GM18907 (cell line): Measurements from ENCODE around the gene TBC1D21.

Experiments used
- ATAC-seq: cut with Tn5 transposase; IDR thresholded peaks from one replicate; pipeline ENCODE4 v1.9.1; 2021; ENCODE audit warnings: mild to moderate bottlenecking, moderate library complexity; ENCODE audit not compliant: unreplicated experiment

The TBC1D21 gene

DNA sequence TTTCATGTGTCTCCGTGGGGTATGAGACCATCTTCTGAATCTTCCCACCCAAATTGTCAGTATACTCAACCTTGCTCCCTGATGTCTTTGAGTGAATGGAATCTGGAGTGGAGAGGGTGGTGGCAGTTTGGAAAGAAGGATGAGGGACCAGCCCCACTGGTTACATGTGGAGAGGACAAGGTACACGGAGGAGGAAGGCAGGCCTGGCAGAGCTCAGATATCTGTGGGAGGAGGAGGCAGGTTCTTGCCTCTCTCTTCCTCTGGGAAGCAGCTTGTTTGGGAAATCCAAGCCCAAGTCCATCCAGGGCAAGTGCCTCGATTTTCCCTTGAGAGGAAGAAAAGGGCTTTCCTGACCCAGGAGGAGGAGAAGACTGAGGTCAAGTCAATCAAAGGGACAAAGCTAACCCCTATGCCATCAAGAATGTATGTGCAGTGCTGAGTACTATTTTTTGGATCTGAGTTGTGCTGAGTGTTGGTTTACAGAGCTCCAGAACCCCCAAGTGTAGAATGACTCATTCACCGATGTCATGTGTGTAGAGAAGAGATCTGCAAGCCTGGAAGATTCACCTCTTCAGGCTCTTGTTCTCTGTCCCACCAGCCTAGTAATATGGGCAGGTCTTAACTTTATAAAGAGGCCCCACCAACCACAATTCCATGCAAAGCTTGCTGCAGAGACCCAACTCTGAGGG, 33.1 kb downstream of the TBC1D21 start:
- no peak for ATAC-seq

DNA sequence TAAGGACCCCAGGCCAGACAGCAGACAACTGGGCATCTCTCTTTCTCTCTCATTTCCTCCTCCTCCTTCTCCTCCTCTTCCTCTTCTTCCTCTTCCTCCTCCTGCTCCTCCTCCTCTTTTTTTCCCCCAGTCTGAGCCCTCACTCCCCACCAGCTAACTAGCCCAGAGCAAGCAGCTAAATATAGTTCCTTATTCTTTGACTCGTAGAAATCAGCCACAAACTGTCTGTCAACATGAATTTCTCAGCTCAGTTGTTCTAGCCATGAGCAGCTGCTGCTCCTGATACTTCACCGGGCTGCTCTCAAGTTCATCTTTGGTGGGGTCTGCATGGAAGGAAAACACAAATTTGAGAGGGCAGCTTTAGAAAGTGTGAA, 33.7 kb downstream of the TBC1D21 start:
- ATAC-seq = no peak

DNA sequence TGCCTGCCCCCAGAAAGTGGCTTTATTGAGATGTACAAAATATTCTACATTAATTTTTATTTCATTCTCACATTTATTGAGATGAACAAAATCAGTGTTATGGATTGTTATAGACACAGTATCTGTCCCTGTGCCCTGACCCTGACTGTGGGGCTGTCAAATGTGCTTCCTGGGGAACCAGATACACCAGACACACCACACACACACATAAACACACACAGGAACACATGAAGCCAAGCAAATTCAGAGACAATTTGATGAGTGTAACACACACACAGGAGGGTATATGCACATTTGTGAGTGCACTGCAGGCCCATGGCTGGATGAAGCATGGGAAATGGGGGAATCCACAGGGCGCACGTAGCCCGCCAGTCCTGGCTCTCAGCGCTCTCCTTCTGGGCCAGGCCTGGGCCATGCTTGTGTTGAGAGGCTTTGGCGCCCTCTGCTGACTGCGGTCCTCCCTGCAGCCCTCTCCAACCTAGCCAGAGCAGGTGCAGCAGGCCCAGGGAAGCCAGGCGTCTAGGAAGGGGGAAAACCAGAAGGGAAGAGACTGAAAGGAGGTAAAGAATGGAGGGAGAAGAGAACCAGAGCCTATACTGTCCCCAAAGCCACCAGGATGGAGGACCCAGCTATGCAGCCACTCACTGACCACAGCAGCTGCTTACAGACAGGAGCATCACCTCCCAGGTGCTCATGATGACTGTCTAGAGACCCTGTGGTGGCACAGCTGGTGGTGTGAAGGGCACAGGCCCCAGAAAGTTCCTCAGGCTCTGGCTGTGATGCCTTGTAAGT, 34.9 kb downstream of the TBC1D21 start:
- no peak for ATAC-seq

DNA sequence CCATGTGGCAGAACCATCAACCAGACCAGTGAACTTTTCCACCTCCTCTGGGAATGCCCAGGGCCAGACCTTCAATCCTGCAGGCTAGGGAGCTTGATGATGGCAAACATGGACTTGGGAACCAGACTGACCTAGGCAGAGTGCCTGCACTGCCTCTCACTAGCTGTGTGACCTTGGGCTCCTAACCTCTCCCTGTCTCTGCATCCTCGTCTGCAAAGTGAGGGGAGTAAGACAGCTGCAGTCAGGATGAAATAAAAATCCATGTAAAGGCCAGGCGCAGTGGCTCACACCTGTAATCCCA, 35.4 kb downstream of the TBC1D21 start:
- no peak for ATAC-seq

DNA sequence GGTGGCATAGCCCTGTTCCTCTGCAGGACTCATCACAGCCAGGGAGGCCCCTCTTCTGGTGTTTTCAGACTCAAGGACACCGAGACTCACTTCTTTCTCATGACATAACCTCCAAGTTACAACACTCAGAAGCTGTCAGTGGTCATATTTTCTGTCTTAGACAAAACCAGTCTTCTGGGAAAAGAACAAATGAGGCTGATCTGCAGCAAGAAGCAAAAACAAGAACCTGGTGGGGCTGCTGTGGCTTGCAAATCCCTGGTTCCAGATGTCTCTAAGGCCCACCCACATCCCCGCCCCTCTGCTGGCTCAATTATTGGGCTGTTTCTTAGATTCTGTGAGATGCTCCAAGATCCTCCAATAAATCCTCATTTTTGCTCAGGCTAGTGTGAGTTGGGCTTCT, 36.3 kb downstream of the TBC1D21 start:
- no peak for ATAC-seq

DNA sequence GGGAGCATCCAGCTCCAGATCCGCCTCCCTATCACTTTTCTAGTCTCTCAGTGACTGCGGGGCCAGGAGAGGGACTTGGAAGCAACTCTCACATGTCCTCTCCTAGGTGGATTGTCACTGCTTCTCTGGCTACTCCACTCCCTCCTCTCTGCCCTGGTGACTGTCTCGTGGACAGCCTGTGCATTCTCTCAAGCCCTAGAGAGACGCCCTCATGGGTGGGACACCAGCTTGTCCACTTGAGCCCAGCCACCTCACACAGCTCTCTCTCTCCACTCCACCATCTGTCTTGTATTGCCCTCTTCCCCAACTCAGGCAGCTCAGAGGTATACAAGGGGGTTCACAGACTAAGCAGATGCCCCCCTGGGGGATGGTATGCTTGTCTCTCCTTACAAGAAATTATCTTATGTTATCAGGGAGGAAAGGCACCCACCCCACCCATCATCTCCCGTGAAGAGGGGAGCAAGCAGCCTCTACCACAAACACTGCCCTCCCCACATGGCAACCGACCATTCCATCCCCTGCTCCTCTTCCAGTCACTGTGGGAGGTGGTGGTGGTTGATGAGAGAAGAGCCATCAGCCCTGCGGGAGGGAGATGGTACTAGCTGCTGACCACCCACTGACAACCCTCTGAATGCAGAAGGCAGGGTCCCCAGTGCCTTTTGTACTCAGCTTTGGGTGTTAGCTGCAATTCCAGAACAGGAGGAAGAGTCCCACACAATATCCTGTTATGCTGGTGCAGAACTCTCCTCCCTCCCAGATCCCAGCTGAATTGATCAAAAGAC, 37.3 kb downstream of the TBC1D21 start:
- ATAC-seq = no peak

DNA sequence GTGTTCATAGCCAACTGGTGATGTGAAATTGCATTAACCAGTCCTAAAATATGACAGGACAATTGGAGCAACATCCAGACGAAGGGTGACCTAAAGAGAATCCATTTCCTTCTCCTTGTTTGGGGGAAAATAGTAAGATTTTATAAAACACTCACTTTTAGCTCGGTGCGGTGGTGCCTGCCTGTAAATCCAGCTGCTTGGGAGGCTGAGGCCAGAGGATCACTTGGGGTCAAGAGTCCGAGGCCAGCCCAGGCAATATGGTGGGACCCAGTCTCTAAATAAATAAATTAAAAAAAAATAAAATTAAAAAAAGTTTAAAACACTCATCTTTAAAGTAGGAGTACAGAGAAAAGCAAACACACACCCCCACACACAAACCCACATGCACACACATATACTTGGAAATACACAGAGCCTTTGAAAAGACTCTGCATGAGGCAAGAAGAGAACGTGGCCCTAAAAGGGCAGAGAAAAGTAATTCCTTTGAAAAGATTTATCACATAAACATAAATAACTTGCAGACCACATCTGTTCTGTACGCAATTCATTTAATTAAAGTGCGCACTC, 38.7 kb downstream of the TBC1D21 start:
- no peak for ATAC-seq

DNA sequence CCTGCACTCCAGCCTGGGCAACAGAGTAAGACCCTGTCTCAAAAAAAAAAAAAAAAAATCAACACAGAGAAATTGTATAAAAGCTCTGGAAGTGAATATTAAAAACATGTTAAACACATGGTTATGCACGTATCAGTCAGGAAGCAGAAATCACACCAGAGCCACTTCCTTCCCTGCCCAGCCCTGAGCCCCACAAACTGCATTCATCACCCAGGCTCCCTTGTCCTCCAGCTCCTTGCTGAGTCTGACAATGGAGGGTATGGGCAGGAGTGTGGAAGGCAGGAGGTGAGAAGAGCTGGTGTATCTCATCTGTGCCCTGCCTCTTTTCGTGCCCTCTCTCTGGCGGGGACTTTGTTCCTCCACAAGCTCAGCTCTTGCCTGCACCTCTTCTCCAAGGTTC, 40.8 kb downstream of the TBC1D21 start:
- no peak for ATAC-seq

DNA sequence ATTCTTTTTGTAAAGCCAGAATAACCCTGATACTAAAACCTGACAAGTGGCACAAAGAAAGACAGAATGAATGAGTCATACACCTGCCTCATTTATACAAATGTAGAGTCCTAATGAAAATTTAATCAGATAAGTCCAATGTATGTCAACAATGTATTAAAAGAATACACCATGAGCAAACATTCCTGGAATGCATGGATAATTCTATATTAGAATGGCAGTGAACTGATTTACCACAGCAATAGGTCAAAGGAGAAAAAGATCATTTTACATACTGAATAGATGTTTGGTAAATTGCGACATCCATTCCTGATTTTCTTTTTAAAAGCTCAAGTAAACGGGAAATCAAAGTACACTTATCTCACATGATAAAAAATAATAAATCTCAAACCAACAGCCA, 41.7 kb downstream of the TBC1D21 start:
- no peak for ATAC-seq

DNA sequence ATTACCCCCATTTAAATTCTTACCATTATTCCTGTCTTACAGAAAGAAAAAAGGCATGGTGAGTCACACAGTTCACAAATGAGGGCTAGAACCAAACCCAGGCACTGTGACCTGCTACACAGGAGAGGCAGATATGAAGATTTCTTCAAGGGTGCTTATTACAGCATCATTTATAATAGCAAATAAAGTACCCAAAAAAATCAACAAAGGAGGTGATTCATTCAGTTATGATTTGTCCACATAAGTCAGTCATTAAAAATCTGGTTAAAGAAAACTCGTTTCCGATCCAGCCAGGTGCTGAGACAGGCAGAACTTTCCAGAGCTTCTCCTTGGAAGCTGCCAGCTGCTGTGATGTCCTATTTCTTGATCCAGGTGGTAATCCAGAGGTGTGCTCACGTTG, 45.4 kb downstream of the TBC1D21 start:
- ATAC-seq = no peak

DNA sequence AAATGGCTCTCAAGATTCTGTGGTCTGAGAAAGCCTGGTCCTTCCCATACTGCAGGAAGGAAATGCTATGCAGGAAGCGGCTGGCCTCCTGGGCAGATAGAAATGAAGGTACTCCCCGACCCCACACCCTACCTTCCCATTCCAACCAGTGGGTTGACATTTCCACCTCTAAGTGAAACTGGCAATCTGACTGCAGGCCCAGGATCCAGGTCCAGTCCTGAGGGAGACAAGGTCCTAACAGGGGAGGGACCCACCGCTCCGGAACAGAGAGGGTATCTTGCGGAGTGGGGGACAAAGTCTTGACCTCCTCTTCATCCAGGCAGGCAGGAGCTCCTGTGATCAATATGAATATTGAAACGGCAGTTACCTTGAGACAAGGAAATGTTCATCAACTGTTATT, 46.3 kb downstream of the TBC1D21 start:
- no peak for ATAC-seq

DNA sequence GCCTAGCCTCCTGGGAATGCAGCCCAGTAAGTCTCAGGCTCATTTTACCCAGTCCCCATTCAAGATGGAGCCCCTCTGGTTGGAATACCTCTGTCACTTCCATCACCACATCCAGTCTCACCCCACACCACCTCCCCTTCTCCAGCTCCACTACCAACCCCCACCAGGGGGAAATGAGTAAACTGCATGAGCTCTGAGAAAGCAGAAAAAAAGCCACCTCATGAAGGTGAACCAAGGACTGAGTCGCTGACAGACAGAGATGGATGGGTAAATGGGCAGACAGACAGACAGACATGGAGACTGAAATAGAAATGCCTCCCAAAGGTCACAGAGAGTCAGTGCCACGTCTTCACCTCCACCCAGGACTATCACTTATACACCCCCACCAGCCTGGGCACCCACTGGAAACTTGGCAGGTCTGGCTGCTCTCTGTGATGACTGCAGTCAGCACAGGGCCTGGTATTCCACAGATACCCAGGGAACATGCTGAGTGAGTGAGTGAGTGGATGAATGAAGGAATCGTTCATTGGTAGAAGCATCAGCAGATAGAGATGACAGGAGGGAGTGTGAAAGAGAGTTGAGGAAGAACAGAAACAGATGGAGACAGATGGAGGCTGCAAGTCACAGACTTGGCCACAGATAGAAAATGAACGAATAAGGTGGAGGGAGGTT, 48.0 kb downstream of the TBC1D21 start:
- no peak for ATAC-seq

DNA sequence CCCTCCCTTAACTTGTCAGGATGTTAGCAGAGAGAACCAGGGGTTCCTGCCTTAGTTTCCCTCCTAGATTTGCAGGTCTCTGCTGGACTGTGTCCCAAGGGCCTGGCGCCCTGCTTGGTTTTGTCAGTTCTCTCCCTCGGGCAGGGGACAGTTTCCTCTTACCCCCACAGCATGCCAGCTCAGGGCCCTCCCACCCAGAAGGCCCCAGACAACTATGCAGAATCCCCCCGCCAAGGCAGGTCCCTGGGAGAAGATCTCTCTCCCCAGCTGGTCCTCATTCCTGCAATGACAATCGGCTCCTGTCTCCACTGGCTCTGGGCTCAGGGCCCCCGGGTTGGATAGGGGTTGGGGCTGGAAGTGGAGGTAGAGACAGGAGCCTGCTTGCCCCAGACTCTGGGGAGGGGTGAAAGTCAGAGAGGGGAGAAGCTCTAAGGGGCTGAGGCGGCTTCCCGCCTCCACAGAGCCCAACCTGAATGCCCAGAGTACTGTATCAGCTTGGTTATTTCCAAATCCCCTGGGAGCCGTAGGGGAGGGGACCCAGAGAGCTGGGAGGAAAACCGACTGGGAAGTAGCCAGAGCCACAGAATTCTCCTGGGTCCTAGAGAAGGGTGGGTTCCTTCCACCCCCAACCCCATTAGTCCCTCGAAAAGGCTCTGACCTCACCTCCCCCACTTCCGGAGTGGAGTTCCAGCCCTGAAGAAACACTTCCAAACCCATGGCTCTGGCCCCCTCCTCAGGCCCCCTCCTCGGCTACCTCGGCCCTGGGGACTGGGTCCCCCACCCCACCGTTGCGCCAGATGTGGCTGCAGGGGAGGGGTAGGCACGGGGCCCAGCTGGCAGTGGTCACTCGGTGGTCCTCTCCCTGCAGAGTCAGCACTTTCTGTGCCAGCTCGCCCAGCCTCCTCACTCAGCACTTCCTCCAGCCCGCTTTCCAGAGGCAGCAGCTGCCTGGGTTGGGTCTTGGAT, 49.1 kb downstream of the TBC1D21 start:
- ATAC-seq = no peak

DNA sequence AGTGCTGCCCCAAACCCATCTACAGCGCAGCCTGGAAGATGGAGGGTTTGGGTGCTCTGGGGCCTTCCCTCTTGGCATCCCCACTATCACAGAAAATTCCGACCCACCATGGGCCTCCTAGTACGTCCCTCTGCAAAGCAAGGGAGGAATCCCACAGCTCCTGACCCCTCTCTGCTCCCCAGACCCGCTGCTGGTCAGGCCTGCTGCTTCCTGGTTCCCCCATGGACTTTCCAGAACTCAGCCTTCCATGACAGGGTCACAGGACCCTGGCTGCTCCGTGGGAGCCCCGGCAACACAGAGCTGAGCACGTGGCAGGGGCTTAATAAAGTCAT, 49.8 kb downstream of the TBC1D21 start:
- no peak for ATAC-seq

DNA sequence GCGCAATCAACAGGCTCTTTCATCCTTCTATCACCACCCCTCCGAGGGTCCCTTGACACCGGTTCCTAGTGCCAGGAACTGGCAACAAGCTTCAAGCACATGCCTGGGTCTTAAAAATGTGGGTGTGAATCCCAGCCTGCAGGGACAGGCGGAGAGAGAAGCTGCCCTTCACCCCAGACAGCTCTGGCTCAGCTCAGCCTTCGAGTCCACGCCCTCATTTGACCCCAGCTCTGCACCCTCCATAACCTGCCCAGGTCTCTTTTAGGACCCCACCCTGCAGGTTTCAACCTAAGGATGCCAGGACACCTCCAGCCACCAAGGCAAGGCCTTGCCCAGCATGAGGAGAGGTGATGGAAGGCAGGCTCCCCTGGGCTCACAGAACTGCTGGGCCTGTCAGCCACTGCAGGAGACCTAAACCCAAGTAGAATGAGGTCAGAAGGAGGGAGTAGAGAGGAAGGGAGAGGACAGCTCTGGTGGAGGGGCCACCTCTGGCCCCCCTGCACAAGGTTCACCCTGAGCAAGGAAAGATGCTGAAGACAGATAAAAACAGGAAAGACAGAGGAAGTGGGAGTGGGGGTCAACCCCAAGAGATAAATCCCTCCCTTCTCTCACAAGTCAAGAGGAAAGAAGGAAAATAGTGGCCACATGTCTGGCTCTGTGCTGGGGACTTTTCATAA, 50.3 kb downstream of the TBC1D21 start:
- ATAC-seq = no peak

DNA sequence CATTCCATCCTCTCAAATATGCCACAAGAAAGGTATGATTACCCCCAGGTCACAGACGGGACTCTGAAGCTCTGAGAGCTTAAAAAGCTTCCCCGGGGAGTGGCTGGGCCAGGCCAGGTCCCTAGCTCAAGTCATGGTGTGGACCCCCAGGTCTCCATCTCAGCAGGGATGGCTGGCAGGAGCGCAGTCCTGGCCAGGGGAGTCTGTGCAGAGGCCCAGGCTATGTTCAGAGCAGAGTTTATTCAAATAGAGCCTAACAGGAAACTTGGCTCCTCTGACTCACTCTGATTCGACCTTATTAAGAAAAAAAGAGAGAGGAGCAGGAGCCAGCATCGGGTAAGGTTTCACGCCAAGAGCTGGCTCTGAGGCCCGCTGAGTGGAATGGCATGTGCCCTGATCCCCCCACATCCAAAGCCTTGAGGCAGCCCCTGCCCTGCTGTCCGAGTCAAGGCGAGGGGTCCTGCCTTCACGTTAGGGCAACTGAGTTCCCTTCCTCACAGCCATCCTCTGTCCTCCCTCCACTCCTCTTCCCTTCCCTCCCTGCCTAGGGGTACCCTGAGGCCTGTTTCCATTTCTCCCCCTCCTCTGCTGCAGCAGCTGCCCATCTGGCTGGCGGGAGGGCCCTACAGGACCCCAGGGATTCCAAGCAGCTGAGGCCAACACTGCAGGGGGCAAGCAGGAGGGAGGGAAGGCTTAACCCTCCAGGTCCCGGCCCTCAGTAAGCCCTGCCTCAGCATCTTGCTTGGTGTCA, 51.0 kb downstream of the TBC1D21 start:
- no peak for ATAC-seq

DNA sequence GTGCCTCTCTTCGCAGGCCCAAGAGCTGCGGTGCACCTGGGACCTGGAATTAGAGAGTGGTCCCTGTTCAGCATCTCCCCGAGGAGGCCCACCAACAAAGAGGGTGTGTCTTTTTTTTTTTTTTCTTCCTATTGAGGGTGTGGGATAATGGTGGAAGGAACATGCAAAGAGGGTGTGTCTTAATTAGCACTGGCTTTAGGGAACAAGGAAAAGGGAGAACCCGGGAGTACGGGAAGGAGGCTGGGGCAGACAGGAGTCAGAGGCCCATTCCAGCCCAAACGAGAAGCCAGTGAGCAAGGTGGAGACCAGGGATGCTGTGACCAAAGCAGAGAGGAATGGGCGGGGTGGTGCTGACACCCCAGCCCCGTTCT, 52.5 kb downstream of the TBC1D21 start:
- ATAC-seq = no peak

DNA sequence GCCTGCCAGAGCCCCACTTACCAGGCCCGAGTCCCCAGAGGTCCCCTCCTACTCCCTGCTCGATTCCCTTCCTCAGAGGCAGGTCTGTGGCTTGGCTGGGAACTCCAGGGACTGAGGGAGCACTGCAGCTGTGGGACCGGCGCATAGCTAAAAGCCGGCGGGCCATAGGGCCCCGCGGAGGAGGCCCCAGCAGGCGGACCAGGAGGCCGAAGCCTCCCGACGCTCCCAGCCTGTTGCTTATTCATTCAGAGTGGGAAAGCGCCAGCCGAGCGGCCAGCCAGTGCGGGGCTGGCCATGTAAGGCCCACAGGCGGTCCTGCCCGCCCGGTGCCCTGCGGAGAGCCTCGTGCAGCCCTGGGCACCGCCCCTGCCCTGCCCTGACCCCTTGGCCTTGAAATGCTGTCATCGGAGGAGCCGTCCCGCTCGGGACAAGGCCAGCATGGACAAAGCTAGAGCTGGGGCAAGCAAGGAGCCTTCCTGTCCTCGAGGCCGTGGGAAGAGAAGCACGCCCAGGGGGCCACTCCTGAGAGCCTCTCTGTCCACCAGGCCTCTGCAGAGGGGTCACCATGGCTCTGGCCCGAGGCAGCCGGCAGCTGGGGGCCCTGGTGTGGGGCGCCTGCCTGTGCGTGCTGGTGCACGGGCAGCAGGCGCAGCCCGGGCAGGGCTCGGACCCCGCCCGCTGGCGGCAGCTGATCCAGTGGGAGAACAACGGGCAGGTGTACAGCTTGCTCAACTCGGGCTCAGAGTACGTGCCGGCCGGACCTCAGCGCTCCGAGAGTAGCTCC, 53.0 kb downstream of the TBC1D21 start, which contains the start of gene LOXL1:
Gene LOXL1 (plus strand): TSS at position 244 of the 784 bp plus-strand sequence. CDS start 322 bp downstream, at position 566.
- no peak for ATAC-seq
